D721Med (cell line): ENCODE results near the gene WSCD2.

Source experiments
- DNase-seq: peaks from one replicate; pipeline ENCODE4 v3.0.0; 2011; ENCODE audit warnings: low spot score; ENCODE audit not compliant: insufficient read length
- FAIRE-seq: peaks from 2 replicates; lab custom pipeline; 2011; peaks lifted over from hg19 to GRCh38; lab: Jason Lieb, UNC
- CTCF ChIP-seq: IDR thresholded peaks from 2 replicates; pipeline ENCODE4 v1.5.1; 2012; ENCODE audit warnings: mild to moderate bottlenecking, control low read depth; ENCODE audit not compliant: insufficient read depth; ENCODE audit errors: missing control alignments

The WSCD2 gene

DNA sequence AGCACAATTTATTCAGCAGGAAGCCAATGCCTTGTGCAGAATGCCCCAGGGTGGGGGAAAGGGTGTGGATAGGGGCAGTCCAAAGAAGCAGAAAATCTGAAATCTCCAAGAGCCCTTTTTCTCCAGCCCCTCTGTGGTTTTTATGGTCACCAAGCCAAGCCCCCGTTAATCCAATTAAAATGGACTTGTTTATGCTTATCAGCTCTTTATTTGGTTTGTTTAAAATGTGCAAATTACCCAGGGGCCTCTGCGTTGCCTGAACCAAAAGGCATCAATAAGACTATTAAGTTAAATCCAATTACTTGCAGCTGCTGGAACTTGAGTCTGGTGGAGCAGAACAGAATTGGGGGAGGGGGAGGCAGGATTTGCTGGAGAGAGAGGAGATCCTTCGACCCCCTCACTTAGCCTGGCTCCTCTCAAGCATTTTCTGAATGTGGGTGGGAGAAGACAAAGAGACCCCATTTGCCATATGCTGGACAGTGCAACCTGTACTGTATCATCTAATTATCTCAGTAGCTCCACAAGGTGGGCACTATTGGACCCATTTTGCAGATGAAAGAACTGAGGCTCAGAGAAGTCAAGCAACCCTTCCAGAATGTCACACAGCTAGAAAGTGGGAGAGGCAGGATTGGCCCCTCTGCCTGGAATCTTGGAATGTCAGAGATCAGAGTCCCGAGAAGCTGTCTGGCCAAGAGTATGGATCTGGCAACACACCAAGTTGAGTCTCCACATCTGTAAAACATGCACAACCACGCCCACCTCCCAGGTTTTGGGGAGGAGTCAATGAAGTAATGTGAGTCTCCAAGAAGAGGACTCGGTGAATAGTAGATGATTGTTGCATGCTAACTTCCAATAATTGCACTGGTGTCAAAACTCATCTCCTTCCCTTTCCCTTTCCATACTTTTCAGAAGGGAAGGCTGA lies 143.1 kb downstream of the WSCD2 start:
- no peak for FAIRE-seq
- TF ChIP-seq CTCF = no peak
- DNase-seq = no peak

- peak; percentile 2 for TF ChIP-seq CTCF
- DNase-seq (peak; percentile 39), FAIRE-seq (peak; percentile 99)
Measured at GRCh38 chr12:108273217-108273616, 144.1 kb downstream of the WSCD2 start.

- no peak for FAIRE-seq
- no peak for TF ChIP-seq CTCF
- DNase-seq = no peak
Measured at GRCh38 chr12:108277613-108278012, 148.5 kb downstream of the WSCD2 start.

DNA sequence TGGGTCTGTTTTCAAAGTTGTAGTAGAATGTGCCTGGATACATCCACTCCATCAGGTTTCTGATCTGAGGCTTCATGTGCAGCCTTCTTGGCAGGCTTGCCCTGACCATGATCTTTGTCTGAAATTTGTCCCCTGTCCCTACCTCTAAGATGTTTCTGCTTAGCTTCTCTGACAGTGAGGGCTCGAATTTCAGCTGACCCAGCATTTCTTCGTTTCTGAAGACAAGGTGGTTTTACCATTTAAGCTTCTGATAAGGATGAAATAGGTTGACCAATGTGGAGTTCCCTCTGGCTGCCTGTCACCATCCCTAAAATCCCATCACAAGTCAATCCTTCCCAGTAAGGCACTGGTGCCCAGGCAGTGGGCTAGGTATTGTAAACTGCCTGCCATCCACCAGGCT lies 153.1 kb downstream of the WSCD2 start:
- no peak for DNase-seq
- TF ChIP-seq CTCF = no peak

DNA sequence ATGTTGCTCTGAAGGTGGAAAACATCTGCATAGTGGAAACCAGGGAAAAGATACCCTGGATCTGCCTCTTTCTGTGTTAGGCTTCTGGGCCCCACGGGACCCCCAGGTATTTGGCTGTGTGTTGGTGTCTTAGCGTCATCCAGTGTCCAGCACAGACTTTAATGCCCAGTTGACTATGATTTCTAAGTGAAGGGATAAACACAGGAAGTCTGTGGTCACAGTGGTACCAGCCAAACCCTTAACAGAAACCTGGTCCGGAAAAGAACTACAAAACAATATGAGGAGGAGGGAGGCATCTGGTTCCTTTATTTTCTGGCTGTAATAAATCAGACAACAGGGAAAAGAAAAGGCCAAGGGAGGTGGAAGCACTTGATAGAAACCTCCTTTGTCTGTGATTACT lies 153.6 kb downstream of the WSCD2 start:
- DNase-seq (no peak), FAIRE-seq (no peak)
- TF ChIP-seq CTCF = no peak

More for the DNA sequence above, 153.1 kb downstream of the WSCD2 start:
- no peak for FAIRE-seq

- DNase-seq = no peak
- no peak for TF ChIP-seq CTCF
- no peak for FAIRE-seq
Measured at GRCh38 chr12:108284163-108284562, 155.1 kb downstream of the WSCD2 start.

- no peak for TF ChIP-seq CTCF
- no peak for FAIRE-seq
Measured at GRCh38 chr12:108285016-108285415, 155.9 kb downstream of the WSCD2 start.

More at GRCh38 chr12:108285016-108285415, 155.9 kb downstream of the WSCD2 start:
- no peak for DNase-seq
